ENCODE results near the gene SERPINA6.
"Not testable (repeated sequence)": the region's sequence is repeated elsewhere in the genome, so short reads cannot be mapped to it uniquely, and the experiment has no call there.

Gene SERPINA6

GRCh38 chr14:94291906-94292525, 31.1 kb downstream of the SERPINA6 start:
- DNase-seq (ENCODE audit: low read depth): no peak

DNA sequence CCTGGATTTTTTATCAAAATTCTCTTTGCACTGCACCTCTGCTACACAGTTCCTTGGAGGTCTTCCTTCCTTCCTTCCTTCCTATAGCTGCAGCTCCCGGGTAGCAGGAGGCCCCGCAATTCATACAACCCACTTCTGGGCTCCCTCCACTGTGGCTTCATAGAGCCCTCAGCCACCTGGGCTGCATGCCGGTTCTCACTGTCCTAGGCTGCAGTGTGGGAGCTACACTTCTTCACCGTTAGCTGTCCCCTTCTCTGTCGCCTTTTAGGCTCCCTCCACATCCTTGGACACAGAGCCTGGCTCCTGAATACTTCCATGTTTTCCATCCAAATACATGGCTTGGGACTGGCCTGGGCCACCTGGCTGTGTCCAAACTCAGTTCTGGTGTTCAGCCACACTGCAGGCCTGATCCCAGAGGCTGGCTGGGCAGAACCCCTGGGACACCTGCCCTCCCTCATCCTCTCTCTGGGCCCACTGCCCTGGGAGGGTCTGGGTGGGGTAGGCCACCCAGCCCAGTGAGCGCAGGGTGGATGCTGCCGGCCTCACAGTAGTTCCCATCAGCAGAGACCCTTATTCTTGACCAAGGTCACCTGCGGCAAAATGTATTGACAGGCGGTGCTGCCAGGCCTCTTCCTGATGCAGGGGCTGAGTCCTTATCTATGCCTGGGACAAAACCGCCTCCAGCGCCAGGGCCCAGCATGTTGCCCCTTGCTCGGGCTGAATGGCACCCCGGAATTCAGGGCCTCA, 31.8 kb downstream of the SERPINA6 start:
- DNase-seq (ENCODE audit: low read depth): no peak

DNA sequence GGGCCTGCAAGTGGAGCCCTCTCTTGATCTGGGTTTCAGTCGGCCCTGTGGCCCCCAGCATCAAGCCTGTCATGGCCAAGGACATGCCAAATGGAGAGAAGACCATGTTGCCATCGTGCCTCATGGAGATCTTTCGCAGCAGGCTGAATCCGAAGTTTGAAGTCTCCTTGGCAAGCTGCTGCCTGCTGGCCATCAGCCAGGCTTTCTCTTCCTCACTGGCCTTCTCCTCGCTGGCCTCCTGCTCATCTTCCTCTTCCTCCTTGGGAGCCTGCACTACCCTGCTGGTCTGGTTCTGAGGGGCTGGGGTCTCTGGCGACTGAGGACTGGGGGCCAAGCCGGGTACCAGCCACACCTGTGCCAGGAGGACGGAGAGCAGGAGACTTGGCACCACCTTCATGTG, 32.9 kb downstream of the SERPINA6 start:
- no peak for DNase-seq (ENCODE audit: low read depth)

DNA sequence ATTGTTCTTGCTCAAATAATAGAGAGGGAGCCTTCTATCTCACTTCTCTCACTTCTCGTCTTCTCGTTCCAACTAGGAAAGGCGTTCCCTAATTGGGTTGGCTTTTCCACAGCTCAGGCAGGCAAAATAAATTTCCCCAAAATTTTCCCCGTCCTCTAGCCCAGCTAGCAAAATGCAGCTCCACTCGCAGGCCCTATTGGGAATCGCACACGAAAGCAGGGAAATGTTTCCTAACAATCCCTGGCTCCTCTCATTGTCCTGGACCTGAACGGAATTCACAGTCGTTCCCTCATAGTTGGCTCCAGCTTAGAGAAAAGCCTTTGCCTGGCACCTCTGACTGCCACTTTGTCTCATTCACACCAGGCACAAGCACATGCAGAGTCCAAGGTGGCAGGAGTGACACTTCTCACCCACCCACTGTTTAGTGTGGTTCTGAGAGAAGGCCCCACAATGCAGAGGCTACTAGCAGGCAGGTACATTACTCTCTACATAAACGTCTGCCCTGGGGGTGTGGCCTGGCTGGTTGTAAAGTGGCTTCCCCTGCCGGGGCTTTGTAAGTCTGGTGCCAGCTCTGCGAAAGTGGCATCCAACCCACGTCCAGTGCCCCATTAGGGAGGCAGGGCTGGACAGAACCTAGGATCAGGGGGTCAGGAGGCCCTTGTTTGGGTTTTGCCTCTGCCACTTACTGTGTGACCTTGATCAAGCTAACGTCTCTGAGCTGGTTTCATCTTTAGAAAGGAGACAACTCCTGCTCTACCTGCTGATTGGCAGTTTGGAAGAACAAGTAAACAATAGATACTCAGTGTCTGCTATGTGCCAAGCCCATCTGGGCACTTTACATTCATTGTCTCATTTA, 34.3 kb downstream of the SERPINA6 start:
- DNase-seq (ENCODE audit: low read depth): no peak

GRCh38 chr14:94285158-94285557, 38.0 kb downstream of the SERPINA6 start:
- DNase-seq (ENCODE audit: low read depth): no peak

- DNase-seq (ENCODE audit: low read depth): no peak
Observed at GRCh38 chr14:94284221-94284620, 38.9 kb downstream of the SERPINA6 start.

DNA sequence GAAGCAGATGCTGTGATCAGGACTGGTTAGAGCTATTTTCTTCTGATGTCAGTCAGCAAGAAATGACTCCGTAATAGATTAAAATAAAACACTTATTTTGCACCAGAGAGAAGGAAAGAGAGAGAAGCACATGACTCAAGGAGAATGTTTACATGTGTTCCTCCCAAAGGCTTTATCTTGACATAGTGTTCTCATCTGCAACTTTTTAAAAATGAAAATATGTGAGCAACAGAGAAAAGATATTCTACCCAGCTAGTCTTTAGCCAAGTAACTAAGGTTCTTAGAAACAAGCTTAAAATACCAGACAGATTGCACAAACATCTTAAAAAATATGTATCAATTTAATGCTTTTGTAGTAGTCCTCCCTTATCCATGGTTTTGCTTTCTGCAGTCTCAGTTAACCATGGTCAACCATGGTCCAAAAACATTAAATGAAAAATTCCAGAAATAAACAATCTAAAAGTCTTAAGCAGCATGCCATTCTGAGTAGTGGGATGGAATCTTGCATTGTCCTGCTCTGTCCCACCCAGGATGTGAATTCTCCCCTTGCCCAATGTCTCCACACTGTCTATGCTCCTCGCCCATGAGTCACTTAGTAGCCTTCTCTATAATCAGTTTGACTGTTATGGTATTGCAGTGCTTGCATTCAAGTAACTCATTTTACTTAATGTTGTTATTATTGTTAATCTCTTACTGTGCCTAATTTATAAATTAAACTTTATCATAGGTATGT, 40.0 kb downstream of the SERPINA6 start:
- DNase-seq (ENCODE audit: low read depth): no peak

DNA sequence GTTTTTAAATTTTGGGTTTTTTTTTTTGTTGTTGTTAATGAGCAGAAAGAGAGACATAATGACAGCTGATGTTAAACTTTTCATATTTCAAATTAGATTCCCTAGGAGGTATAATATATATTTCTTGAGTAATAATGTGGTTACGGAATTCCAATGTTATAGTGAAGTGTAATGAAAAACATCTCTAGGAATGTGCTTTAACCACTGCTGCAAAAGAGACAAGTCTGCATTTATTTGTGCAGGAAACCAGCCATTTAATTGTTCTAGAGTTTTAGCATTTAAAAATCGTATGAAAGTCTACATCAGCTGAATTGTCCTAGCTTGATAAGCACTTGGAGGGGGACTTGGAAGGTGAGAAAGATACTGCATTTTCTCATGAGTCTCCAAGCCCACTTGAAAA, 44.4 kb downstream of the SERPINA6 start:
- DNase-seq (ENCODE audit: low read depth): no peak

- not testable (repeated sequence) for DNase-seq (ENCODE audit: low read depth)
Observed at GRCh38 chr14:94276898-94277561, 46.1 kb downstream of the SERPINA6 start.

GRCh38 chr14:94269156-94269555, 54.0 kb downstream of the SERPINA6 start:
- DNase-seq (ENCODE audit: low read depth): no peak

DNA sequence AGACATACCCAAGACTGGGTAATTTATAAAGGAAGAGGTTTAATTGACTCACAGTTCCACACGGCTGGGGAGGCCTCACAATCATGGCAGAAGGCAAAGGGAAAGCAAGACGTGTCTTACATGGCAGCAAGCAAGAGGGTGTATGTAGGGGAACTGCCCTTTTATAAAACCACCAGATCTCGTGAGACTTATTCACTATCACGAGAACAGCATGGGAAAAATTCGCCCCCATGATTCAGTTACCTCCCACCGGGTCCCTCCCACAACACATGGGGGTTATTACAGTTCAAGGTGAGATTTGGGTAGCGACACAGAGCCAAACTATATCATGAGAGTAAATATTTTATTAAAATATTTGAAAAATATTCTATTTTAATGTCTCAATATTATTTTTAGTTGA, 54.6 kb downstream of the SERPINA6 start:
- not testable (repeated sequence) for DNase-seq (ENCODE audit: low read depth)

- no peak for DNase-seq (ENCODE audit: low read depth)
Observed at GRCh38 chr14:94267352-94267751, 55.8 kb downstream of the SERPINA6 start.

GRCh38 chr14:94264195-94264594, 58.9 kb downstream of the SERPINA6 start:
- DNase-seq (ENCODE audit: low read depth): not testable (repeated sequence)
